HG03103 (cell line): ENCODE results near the gene ZNF518B.
A peak's percentile ranks its signal among the peaks of the same experiment; 100 is the strongest.

ENCODE experiments used
- ATAC-seq: cut with Tn5 transposase; IDR thresholded peaks from one replicate; pipeline ENCODE4 v1.9.1; 2021; ENCODE audit warnings: low read depth; ENCODE audit not compliant: unreplicated experiment

The ZNF518B gene

DNA sequence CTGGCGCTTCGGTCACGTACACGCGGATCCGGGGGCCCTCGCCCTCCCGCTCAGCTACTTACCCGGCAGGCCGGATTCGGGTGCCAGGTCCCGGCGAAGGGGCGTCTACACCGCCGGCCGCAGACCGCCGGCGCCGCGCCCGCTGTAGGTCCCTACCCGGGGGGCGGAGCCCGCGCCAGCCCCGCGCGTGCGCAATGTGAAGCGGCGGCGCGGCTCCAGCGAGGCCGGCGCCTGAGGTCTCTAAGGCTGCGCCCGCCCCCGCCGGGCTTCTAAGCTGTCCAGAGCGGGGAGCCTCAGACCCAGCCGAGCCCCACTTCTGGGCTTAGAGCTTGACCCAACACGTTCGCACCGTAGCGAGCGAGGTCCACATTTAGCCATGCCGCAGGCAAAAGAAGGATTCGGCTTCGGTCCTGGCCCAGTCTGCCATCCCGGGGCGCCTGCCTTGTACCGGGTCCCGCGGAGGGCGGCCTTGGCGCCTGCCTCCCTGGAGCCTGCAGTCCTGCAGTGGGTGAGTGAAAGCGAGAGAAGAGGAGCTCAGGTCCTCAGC is at the start of gene ZNF518B:
TSS of gene ZNF518B (minus strand) at position 172 of the 547 bp plus-strand sequence. CDS start 11,098 bp downstream, outside the sequence.
- ATAC-seq = peak; percentile 66

DNA sequence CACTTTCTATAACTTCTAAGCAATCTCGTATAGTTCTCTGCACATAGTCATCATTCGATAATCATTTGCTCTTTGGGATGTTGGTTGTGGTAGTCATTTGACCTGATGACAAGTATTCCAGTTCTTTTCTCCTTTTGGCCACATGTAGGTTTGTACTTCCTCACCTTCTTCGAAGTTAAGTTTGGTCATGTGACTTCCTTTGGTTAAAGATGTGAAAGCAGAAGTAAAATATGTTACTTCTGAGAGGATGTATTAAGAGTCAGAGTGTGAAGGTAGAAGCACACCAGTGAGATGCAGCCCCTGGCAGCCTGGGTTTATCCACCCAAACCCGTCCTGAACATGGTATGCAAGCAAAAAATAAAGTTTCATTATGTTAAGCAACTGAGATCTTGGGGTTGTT is 48.9 kb upstream of the ZNF518B start:
- ATAC-seq = no peak

DNA sequence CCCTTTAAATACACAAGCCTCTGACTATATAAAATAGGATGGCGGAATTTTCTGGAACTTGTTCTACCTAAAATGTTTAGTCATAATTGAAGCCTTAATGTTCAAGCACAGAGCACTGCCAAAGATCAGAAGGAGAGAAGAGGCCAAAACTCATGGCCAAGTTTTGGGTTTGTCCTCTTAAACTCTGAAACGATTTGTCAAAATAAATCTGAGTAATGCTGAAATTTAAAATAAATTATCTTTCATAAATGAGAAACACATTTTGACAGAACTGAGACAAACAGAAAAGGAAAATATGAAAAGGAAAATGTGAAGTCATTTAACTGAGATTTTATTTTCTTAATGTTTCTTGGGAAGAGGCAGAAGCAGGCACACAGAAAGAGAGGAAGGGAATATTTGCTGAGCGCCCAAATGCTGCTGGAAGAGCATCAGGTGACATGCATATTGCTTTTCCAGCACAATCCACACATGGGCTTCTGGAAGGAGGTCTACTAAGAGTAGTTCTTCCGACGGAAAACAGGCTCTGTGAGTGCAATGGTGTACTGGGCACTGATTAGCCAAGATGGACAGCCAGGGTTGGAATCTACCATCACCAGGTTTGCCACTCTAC is 47.4 kb upstream of the ZNF518B start:
- ATAC-seq = no peak

- no peak for ATAC-seq
Observed at GRCh38 chr4:10502717-10503116, 45.5 kb upstream of the ZNF518B start.

GRCh38 chr4:10500776-10501175 is 43.5 kb upstream of the ZNF518B start:
- ATAC-seq = no peak

DNA sequence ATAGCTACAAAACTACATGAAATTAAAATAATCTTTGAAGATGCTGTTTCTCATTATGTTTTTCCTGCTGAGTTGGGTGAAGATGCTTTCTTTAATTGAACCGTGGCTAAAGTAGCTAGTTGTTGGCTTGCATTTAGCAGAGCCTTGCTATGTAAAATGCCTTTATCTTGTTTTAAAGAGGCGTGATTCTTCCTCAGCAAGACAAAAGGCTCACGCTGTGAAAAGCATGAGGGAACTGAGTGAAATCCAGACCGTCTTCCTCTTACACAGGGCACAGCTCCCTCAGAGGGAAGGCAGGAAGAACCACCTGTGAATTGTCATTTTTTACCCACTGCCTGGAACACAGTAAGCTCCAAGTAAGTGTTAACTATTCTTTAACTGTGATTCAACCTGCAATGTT is 39.0 kb upstream of the ZNF518B start:
- no peak for ATAC-seq

GRCh38 chr4:10495651-10496050 is 38.4 kb upstream of the ZNF518B start:
- no peak for ATAC-seq

DNA sequence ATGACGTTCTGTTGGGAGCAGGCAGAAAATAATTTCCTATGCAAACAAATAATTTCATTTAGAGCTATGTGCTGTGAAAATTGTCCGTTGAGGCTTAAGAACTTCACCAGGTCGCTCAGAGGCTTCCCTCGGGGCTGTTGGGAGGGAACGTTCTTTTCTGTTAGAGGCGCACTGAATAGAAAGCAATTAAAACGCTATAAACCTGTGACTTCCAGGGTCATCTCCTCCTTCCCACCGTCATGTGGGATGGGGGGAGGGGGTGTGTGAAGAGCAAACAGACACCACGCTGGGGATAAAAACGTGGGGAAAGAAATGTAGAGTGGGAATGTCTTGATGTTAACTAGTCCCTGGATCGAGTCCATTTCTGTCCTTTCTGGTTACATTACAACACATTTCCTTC is 35.2 kb upstream of the ZNF518B start:
- ATAC-seq = no peak

GRCh38 chr4:10491401-10491800 is 34.2 kb upstream of the ZNF518B start:
- ATAC-seq = no peak

GRCh38 chr4:10490996-10491395 is 33.8 kb upstream of the ZNF518B start:
- no peak for ATAC-seq

- ATAC-seq = no peak
Observed at GRCh38 chr4:10482913-10483312, 25.7 kb upstream of the ZNF518B start.

GRCh38 chr4:10480616-10481015 is 23.4 kb upstream of the ZNF518B start:
- no peak for ATAC-seq

DNA sequence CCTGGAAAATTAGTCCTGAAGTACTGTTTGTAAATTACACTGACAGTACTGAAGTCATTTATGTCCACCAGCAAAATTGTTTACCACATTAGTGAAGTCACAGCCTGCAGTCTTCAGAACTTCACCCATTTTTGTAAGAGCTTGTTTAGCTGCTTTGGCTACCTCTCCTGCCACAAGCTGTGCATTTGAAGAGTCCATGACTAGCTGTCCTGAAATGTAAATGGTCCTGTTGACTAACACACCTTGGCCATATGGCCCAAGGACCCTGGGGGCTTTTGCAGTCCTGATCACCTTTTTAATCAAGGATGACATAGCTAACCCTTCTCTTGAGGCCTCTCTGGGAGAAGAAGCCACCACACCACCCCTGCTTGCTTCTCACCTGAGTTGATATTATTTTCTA is 21.4 kb upstream of the ZNF518B start:
- ATAC-seq = no peak

GRCh38 chr4:10470505-10470904 is 13.3 kb upstream of the ZNF518B start:
- ATAC-seq = no peak

GRCh38 chr4:10466161-10466560 is 8.9 kb upstream of the ZNF518B start:
- ATAC-seq = no peak

- ATAC-seq = no peak
Observed at GRCh38 chr4:10462876-10463275, 5.7 kb upstream of the ZNF518B start.

DNA sequence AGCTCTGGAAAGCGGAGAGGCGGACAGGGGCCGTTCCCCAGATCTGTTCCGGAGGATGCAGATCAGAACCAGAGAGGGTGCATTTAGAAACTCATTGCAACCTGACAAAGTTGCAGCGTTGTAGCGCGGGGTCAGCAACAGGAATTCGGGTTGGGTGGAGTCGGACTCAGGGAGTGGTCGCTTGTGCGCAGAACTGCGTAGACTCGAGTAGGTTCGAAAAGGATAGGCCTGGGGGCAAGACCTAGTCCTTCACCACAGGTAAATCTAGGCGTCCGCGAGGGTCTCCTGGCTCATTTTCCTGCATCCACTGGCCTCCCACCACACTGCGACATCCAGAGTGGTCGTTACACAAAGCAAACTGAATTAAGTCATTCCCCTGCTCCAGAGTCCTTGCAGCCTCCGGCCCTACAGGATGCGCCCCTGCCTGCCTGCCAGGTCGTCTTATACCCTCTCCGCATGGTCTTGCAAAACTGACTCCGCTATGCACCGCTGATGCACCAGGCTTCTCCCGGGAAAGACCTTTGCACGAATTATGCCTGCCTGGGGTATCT is 4.7 kb upstream of the ZNF518B start:
- no peak for ATAC-seq

DNA sequence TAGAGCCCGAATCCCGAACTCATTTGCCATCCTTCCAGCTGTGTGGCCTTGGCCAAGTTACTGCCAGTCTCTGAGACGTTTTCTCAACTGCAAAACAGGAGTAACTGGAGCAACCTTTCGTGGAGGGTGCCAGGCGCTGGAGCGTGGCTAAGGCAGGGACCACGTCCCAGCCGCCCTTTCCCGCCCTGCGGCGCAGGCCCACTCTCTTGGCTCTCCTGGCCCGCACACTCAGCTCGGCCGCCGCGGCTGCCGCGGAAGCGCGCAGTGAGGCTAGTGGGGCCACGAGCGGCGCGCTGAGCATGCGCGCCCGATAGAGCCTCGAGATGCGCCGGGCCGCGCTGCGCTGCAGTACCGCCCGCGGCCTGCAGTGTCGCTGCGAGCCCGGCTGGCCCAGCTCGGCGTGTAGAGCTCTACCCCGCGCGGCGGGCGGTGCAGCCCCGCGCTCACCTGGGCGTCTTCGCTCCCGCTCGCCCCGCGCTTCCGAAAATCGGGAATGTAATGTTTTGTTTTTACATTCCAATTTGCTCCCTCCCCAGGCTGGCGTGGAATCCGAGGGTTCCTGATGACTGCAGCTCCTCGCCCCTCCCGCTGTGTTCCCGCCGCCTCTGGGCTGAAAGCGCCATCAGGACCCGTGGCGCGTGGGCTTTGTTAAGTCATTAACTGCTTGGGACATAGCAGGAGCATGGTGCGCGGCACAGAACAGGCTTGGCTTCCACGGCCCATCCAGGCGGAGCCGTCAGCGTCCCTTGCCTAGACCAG is 4.0 kb upstream of the ZNF518B start:
- ATAC-seq = peak; percentile 75

DNA sequence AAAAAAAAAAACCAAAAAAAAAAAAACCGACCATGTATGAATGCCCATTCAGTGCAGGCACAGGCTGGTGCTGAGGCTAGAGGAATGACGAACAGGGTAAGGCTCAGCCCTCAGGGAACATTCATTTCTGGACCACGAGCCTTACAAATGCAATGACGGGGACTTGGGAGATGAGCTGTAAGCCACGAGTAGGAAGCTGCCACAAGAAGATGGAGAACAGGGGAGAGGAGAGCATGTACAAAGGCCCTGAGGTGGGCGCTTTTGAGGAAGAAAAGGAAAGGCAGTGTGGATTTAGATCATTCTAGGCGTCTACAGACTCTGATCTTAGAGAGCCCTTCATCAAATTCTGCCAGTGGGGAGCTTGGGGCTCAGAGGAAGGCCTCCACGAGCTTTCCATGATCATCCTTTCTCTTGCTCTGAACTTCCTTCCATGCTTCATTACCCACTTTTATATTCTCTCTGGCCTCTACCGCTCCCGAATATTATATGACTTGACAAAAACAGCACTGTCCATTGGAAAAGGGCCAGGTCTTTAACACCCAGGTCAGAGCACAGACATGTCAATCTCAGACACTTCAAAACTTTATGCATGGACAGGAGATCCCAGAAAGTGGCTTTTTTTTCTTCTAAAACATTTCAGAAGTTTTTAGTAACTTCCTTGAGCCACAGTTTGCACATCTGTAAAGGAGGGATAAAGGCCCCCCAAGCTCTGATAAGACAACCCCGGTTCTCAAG is 3.3 kb upstream of the ZNF518B start:
- no peak for ATAC-seq

- no peak for ATAC-seq
Observed at GRCh38 chr4:10459305-10459704, 2.1 kb upstream of the ZNF518B start.

DNA sequence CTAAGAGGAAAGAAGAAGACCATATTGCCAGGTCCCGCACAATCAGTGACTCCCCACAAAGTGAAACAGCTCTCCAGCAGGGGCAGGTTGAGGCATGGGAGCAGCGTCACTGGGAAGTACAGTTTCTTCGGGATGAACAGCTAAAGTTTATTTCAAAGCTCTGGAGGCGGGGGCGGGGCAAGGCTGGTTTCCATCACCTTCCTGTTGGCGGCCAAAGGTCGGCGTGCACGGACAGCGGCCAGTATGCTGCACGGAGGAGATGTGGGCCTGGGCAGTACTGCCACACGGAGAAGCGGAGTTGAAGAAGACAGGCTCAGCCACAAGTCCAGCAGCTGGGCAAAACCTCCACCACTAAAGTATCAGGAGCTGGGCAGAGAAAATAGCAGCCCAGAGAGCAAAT is 951 bp upstream of the ZNF518B start:
- ATAC-seq = no peak
